Medulla oblongata (tissue), 1 donor: ENCODE results near the gene PCSK6.

Experiments
- DNase-seq: peaks from one replicate; pipeline ENCODE4 v3.0.0-alpha.2; 2015; ENCODE audit errors: extremely low spot score

PCSK6 gene

DNA sequence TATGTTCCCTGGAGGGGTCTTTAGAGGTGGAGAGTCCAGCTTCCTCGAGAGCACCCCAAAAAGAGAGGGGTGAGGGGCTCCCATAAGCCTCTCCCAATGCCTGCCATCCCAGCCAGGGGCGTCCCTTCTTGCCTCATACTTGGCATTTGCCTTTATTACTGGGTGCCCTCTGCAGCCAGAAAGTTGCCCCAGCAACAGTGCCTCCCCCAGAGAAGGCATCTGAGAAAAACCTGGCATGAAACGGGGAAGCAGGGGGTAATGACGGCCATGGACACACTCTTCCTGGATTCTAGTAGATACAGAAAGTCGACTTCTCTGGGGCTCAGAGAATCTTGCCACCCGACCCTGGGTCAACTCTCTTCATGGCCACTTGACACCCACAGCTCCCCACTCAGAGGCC is 90.1 kb downstream of the PCSK6 start:
- DNase-seq = no peak

DNA sequence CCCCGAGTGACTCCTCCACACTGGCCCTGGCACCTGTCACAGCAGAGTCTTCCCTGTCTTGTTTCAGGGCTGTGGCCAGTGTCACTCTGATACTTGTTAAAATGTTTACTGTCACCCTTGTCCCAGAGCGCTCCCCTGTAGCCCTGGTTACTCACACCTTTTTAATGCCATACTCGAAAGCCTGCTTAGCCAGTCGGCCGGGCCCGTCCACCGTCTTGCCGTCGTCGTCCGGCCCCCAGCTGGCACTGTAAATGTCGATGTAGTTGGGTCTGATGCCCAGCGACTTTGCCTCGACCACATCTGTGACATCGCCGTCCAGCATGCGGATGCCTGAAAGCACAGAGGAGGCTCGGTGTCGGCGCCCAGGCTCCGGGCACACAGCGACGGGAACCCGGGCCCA is 91.3 kb downstream of the PCSK6 start:
- no peak for DNase-seq

DNA sequence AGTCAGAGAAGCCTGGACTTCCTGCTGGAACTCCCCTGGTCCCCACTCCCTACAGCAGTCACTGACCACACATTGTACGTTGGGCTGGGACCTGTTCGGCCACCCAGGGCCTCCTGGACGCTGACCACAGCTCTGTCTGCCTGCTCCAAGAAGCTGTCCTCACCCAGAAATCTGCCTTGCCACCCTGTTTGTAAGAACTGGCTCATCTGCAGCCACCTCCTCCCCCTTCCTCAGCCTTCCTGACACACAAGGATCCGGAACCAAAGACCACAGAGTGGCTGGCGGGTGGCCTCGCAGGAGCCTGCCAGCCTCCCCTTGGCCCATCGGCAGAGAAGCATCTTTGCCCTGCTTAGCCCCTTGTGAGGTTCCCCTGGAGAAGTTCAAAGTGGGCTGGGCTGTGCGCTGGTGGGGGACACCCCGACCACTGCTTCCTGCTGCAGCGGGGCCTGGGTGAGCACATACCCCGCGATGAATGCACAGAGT is 91.9 kb downstream of the PCSK6 start:
- DNase-seq = no peak

DNA sequence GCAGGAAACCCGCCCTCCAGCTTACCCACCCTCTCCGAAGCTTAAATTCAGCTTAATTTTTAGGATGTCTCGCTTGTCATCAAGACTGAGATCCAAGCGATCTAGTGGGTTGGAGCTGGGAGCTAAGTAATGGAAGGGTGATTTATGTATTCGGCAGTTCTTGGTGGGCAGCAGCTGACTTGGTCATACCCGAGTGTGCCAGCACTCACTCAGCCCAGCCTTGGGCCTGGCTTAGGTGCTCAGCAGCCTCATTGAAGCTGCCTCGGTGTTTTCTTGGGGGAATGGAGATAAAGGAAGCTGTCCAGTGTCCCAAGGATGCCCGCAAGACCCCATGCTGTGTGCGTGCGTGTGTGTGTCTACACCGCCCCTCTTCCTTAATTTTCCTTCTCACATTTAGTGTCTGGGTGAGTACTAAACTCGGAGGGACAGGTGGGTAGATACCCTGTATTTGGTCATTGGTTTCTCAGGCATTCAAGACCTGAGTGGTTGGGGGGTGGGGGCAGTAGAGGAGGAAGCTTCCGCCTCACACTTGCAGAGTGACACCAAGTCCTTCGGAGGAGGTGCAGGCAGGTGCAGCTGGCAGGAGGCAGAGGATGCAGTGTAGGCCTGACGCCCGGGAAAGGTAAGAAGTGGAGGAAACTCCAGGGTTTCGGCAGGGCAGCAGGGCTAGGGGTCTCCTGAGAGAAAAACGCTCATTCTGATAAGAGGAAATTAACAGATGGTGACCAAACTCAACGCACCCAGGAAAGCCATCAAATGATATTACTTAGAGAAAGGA is 92.8 kb downstream of the PCSK6 start:
- DNase-seq = no peak

DNA sequence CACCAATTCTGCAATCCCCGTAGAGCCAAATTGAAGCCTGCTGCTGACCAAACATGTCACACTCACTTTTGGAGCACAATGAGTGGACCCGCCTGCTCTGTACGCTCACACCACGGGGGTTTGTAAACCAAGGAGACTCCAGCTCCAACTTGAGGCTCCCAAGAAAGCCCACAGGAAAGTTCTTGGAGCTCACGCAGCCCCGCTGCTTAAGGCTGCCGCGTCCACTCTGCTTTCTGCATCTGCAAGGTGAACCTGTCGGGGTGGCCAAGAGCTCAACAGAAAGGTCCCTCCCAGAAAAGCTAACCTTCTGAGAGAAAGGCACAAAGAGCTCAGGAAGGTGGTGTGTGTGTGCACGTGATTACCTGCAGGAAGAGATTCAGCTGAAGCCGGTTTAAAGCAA is 94.9 kb downstream of the PCSK6 start:
- no peak for DNase-seq

DNA sequence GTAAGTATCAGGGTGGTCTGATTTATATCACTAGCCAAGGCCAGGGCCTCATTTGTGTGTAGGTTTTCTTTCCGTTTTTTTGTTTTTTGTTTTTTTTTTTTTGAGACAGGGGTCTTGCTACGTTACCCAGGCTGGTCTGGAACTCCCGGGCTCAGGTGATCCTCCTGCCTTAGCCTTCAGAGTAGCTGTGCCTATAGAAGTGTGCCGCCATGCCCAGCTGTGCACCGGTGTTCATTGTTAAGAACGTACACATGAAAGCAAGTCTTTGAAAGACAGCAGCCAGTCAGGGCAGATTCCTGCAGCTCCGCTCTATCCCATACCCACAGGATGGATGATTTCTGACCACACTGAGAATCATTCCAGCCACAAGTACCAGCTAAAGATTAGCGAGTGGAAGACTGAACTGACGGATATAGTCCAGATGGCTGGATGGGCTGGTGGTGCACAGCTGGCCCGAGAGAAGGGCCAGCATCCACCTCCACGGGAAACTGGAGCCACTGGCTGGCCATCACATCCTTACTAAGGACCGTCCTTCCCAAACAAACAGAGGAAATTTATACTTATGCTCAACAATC is 95.4 kb downstream of the PCSK6 start:
- no peak for DNase-seq

DNA sequence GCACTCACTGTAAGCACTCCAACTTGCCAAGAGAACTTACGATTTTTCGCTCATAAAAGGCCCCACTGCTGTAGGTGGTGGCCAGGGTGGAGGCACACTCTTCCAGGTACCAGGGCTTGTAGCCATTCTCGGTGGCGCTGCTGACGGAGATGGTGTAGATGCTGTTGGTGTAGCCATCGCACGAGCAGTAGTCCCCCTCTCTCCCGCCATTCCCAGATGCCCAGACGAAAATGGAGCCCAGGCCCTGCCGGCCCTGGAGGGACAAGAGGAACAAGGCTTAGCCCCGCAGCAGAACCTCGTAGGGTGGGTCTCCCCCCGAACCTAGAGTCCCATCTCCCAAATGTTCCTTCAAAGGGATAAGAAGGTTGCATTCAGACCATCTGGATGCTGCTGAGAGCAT is 96.3 kb downstream of the PCSK6 start:
- DNase-seq = no peak

DNA sequence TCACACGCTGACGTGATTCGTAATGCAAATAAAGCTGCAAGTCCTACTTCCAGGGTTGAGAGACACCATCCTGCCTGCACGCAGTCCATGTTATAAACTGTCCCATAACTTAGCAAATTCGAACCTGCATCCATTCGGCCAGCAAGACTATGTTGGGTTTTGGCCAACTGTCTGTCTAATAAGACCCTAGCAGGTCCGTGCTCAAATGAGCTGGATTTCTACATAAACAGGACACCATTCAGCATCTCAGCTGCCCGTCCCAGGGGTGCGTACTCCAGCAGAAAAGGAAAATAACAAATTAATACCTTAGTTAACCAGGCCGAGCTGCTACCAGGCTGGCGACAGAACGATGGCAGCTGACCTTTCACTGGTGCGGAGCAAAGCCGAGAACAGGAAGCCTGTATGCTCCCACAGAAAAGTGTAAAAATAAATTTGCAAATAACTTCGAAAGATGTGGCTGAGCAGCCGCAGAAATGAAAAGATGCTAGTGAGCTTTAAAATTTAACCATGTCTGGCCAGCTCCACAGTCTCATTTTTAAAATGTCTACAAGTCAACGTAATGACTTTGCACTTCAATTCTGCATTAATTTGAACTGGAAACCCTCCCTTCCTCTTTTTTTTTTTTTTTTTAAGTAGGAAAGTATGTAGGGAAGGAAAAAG is 97.4 kb downstream of the PCSK6 start:
- no peak for DNase-seq

DNA sequence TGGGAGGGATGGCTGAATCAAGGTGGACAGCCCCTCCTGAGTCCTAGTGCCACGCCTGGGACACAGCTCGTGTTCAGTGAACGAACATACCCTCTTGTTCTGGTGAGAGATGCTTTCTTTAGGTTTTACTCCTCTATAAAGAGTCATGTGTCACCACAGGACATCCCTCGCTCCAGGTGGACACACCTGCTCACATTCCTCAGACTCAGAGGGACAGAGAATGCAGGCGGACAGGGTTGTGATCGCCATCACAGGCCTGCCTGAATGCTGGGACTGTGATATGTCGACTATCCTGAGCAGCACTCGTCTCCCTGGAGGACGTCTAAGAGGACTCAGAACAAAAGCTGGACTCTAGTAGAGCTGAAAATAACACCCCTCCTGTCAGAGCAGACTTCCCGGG is 98.1 kb downstream of the PCSK6 start:
- no peak for DNase-seq

DNA sequence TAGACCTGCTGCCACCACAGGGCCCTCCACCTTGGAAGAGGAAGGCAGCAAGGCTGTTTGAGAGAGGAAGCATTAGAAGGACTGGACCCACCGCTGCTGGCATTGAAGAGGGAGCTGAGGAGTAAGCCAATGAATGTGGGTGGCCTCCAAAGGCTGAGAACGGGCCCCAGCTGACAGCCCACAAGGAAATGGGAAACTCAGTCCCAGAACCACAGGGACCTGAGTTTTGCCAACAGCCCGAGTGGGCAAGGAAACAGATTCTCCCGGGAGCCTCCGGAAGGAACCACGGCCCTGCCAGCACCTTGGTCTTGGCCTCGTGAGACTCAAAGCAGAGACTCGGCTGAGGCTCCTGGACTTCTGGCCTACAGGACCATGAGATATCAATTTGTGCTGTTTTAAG is 99.0 kb downstream of the PCSK6 start:
- no peak for DNase-seq

DNA sequence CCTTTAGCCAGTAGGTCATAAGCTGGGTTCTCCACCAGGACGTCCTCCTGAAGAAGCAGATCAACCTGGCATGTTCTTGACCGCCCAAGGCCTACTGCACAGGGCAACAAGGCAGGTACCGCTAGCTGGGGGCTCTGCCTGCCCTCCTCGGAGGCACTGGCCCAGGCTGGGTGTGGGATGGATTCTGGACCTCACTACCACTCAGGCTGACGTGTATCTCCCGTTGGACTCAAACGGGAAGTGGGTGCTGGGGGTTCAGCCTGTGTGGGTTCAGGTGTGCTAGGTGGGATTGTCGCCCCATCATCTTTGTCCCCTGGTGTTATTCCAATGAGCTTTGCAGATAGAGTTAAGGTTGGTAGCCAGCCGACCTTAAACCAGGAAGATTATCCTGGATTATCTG is 99.4 kb downstream of the PCSK6 start:
- no peak for DNase-seq

DNA sequence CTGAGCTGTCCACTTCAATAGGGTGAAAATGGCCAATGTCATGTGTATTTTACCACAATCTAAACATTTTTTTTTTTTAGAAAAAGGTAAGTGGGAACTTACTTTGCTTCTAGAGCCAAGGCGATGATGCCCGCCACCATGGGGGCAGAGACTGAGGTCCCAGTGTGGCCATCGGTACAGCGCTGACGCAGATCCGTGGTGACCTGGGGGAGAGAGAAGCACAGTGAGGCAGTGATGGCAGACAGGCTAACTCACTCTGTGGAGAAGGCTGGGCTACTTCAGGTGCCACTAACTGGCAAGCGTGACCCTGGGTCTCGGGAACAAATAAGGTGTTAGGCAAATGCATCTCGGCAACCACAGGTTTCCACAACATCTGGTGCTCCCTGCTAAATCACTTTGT is 100.1 kb downstream of the PCSK6 start:
- DNase-seq = no peak

DNA sequence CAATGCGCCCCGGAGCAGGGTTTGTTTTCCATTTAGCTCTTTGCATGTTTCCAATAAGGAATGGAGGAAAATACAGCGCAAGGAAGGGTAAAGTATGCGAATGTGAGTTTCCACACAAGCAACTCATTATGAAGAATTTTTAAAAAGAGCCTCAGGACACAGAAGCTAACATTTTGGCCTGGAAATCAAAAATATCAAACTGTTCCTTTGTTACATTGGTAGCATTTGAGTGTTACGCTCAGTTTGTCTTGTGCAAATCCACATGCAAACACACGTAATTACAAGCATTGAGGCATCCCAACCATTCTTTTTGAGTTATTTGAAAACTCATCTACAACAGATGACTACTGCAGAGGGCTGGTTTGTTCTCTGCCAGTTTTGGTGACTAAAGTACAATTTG is 101.5 kb downstream of the PCSK6 start:
- no peak for DNase-seq

DNA sequence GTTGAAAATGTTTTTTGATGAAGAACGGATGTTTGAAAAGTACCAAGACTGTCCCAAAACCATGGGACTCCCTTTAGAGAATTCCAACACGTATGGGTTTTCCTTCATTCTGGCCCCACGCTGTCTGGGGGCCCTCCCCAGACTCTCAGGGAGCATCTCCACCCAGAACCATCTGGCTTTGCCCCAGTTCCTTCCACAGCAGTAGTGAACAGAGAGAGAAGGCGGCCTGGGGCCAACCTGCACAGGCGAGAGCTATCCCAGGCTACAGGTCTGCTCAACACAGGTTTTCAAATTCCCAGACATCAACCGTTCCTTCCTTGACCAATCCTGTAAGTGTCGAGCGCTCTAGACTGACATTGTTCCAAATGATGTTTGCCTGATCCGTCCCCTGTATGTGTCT is 101.9 kb downstream of the PCSK6 start:
- no peak for DNase-seq

DNA sequence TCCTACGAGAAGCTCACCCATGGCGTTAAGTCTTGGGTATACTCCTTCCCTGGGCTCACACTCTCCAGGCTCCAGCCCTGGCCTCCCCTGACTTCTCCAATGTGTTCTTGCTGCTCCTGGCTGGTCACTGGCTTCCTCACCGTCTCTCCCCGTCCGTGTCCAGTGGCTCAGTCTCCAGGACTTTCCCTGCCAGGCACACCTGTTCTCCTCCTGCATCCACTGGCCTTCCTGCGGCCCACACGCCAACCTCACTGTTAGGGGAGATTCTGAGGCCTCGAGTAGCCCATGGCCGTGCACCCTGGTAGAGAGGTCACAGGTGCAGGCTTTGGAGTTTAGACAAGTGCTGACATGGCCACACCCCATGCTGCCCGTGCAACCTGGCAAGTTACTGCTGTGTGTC is 102.5 kb downstream of the PCSK6 start:
- no peak for DNase-seq

DNA sequence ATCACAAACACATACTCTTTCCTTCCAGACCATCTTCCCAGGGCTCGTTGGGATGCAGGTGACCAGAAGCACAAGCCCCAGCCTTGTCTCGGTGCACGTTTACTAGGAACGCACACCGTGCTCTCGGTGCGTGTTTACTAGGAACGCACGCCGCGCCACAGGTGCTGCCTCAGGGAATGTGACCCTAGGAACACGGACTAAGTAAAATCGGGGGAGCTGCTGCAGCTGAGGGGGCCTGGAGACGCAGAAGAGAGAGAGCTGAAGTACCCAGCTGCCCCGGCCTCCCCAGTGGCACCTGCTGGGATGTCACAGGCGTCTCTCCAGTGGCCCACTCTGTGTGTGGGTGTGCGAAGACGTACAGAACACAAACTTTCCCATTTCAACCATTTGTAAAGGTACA is 103.5 kb downstream of the PCSK6 start:
- no peak for DNase-seq

DNA sequence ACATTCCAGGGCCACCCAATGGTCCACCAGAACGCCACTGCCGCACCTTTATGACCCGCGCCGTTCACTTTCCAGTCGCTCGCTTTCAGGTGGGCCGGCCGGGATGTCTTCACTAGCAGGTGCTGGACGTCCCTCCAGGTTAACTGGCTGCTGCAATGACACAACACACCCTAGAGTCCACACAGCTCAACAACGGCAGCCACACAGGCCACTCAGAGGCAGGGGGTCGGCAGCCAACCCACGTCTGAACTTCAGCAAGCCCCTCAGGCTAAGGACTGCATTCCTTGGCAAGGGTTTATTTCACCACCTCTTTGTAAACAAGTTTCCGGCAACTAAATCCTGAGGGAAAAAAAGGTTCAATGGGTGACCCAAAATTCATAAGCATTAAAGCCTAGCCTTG is 105.2 kb downstream of the PCSK6 start:
- no peak for DNase-seq

DNA sequence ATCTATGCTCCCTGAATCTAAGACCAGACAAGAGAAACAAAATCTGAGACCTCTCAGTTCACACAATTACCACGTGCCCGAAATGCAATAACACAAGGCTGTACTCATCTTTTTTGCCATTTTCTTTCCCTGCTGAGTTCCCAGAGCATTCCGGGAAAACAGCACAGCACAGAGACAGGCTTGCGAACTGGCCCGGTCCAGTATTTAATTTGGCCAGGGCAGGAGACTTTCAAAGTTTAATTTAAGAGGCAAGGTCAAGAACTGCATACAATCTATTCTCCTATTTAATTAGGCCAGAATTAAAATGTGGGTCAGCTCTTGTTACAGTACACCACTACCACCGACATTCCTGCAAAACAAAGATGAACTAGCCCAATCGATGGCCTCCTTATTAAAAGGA is 107.0 kb downstream of the PCSK6 start:
- DNase-seq = no peak

DNA sequence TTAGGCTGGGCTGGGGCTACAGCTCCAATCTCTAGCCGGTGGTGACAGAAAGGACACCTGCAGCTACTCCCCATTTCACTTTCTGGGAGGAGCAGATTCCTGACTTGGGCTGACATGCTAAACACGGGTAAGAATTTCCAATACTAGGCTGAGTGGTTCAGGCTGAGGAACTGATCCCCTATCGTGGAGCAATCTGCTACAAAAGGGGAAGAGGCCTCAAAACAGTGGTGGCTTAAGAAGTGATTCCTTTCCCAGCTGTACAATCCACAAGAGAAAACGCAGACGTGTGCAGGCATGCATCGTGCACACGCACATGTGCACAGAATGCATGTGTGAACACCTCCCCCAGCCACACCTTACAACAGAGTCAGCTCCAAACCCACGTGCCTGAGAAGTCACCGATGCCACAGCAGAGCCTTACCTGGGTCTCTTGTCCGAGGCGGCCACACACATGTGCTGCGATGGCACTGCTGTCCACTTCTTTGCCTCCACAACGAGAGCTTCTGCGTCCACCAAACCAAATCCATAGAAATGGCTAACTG is 107.8 kb downstream of the PCSK6 start:
- DNase-seq = no peak

DNA sequence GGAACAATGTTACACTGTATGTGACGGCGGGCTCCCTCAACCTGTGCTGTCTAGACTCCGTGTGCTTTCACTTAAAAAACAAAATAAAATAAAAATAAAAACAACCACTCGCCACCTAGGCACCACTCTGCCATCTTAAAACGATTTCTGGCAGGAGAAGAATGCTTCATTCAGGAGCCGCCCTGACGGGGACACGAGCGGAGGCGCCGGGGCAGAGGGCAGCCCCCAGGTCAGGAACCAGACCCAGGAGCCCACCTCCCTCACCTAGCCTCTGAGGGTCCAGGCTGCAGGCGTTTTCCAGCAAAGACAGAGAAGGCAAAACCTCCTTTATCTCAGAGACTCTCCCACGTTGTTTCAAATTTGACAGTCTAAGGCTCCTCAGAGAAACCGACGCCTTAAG is 109.4 kb downstream of the PCSK6 start:
- DNase-seq = no peak

DNA sequence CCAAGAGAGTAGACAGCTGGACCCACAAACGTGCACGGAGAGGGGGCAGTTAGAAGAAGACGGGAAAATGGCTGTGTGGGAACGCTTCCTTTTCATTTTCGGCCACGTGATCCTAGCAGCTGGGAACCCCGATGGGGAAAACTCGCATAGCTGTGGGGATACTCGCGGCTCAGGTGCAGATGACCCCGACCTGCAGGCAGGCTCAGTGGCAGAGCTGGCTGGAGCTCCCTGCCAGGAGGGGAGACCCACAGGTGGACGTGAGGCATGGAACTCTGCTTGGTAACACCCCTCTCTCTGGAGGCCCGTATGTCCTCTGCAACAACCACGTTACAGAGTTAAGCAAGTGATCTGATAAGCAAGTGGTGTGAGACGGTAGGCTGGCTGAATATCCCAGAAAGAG is 109.9 kb downstream of the PCSK6 start:
- no peak for DNase-seq

DNA sequence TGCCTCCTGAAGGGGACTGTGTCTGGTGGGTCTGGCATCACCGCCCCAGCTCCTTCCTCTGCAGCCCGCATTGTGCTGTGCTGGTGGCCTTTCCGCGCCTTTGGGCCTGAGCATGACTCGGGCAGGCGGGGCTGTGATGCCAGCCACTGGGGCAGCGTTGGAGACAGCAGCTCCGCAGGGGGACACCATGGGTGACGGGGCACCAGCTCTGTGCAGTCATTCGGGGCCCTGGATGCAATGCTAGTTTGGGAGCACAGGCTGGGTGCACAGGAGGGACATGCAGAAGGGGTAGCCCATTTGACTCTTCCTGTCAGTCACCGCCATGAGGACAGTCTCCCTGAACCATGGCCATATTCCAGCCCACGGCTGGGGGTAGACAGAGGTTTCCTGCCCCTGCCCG is 110.6 kb downstream of the PCSK6 start:
- no peak for DNase-seq

DNA sequence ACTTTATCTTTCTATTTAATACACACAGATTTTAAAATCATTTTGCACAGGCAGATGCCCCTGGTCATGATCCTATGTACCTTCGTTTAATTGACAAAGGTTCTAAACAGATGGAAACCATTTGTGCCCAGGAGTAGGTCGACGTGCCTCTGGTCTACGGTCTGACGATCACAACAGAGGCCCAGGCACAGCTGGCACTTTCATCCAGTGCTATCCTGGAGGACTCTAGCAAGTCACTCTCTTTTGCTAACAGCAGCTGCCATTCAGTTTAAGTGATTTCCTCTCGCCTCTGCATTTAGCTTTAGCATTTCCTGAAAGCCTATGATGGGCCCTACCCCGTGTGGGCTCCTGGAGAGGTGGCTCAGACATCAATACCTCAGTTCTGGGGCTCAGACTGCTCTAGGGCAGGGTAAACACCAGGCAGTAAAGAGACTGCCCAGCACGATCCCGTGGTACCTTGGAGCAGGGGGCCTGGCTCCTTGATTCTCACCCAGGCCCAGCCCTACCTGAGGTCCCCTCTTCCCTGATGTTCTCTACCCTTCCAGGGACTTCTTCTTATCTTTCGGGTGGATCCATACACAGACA is 111.2 kb downstream of the PCSK6 start:
- no peak for DNase-seq
